GM23338 (cell line): ENCODE results near the gene MEI1. TPM values are rescaled to one million over a fixed set of nuclear protein-coding genes. Genes with fewer than 3 reads are reported as not detected.

Experiments used
- ATAC-seq: fragments of 200-7000 bp; cut with Tn5 transposase; 3 replicates; pipeline ENCODE4 v1.9.1; 2020
- DNase-seq: peaks from one replicate; pipeline ENCODE4 v3.0.0-alpha.2; 2015; ENCODE audit warnings: low spot score
- H2AFZ ChIP-seq: fragments of 200-600 bp; sonication (generic); 2 replicates; pipeline ENCODE4 v1.8.0; 2016; ENCODE audit warnings: antibody characterized with exemption, mild to moderate bottlenecking, moderate library complexity
- H3F3A ChIP-seq: fragments of 200-600 bp; sonication (generic); replicated peaks from 2 replicates; pipeline ENCODE4 v1.8.0; 2017; ENCODE audit warnings: antibody characterized with exemption, mixed run types, low read depth
- H3K27ac ChIP-seq: fragments of 200-600 bp; sonication (generic); 2 replicates; pipeline ENCODE4 v1.6.1; 2016; ENCODE audit warnings: low read depth
- H3K27me3 ChIP-seq: fragments of 200-600 bp; sonication (generic); 2 replicates; pipeline ENCODE4 v1.8.0; 2016; ENCODE audit warnings: mild to moderate bottlenecking, mixed run types, moderate library complexity; ENCODE audit not compliant: insufficient read depth
- H3K36me3 ChIP-seq: fragments of 200-600 bp; sonication (generic); 2 replicates; pipeline ENCODE4 v1.8.0; 2016; ENCODE audit warnings: mild to moderate bottlenecking; ENCODE audit not compliant: insufficient read depth
- H3K4me1 ChIP-seq: fragments of 200-600 bp; sonication (generic); 2 replicates; pipeline ENCODE4 v1.8.0; 2016; ENCODE audit warnings: mild to moderate bottlenecking, moderate library complexity; ENCODE audit not compliant: insufficient read depth
- H3K4me2 ChIP-seq: fragments of 200-600 bp; sonication (generic); 2 replicates; pipeline ENCODE4 v1.7.1; 2017; ENCODE audit warnings: mixed run types
- H3K4me3 ChIP-seq: fragments of 200-600 bp; sonication (generic); 2 replicates; pipeline ENCODE4 v1.6.1; 2016; ENCODE audit warnings: mixed run types
- H3K79me2 ChIP-seq: fragments of 200-600 bp; sonication (generic); replicated peaks from 2 replicates; pipeline ENCODE4 v1.8.0; 2017; ENCODE audit warnings: mild to moderate bottlenecking; ENCODE audit not compliant: insufficient read depth
- H3K9me2 ChIP-seq: fragments of 200-600 bp; sonication (generic); 2 replicates; pipeline ENCODE4 v1.8.0; 2017; ENCODE audit not compliant: insufficient read depth
- H4K20me1 ChIP-seq: fragments of 200-600 bp; sonication (generic); replicated peaks from 2 replicates; pipeline ENCODE4 v1.8.0; 2017; ENCODE audit warnings: mild to moderate bottlenecking; ENCODE audit not compliant: insufficient read depth
- H3K27ac Mint-ChIP-seq: 2 replicates; pipeline ENCODE4 v1.8.0; 2020; ENCODE audit warnings: inconsistent platforms, mild to moderate bottlenecking, moderate library complexity, mixed read lengths
- H3K27me3 Mint-ChIP-seq: 3 replicates; pipeline ENCODE4 v1.8.0; 2022; ENCODE audit warnings: low read depth, mild to moderate bottlenecking, moderate library complexity, mixed read lengths, inconsistent platforms; ENCODE audit not compliant: insufficient read depth, poor library complexity
- H3K36me3 Mint-ChIP-seq: 3 replicates; pipeline ENCODE4 v1.8.0; 2021; ENCODE audit warnings: low read depth, mild to moderate bottlenecking, inconsistent platforms, moderate library complexity, mixed read lengths
- H3K4me1 Mint-ChIP-seq: 3 replicates; pipeline ENCODE4 v1.8.0; 2020; ENCODE audit warnings: mild to moderate bottlenecking, inconsistent platforms, mixed read lengths
- H3K4me3 Mint-ChIP-seq: 3 replicates; pipeline ENCODE4 v1.8.0; 2021; ENCODE audit warnings: moderate library complexity, mild to moderate bottlenecking, inconsistent platforms, mixed read lengths
- H3K9me3 Mint-ChIP-seq: 3 replicates; pipeline ENCODE4 v1.8.0; 2020; ENCODE audit warnings: moderate library complexity, mild to moderate bottlenecking, inconsistent platforms, mixed read lengths
- CREB1 ChIP-seq: fragments of 250-450 bp; sonication (Bioruptor Pico); IDR thresholded peaks from 2 replicates; pipeline ENCODE4 v1.5.0; 2020; ENCODE audit warnings: low read depth, mild to moderate bottlenecking, moderate library complexity
- EZH2 ChIP-seq: fragments of 200-600 bp; sonication (generic); IDR thresholded peaks from one replicate; pipeline ENCODE4 v1.8.0; 2017; ENCODE audit warnings: antibody characterized with exemption, mild to moderate bottlenecking, low read depth; ENCODE audit not compliant: unreplicated experiment
- EZH2phosphoT487 ChIP-seq: fragments of 200-600 bp; sonication (generic); IDR thresholded peaks from one replicate; pipeline ENCODE4 v1.8.1; 2018; ENCODE audit warnings: antibody characterized with exemption; ENCODE audit not compliant: unreplicated experiment
- JUNB ChIP-seq: IDR thresholded peaks from one replicate; pipeline ENCODE4 v1.6.1; 2016; ENCODE audit warnings: antibody characterized with exemption; ENCODE audit not compliant: unreplicated experiment
- NANOG ChIP-seq: IDR thresholded peaks from 2 replicates; pipeline ENCODE4 v1.6.1; 2016; ENCODE audit warnings: antibody characterized with exemption, borderline replicate concordance
- POLR2AphosphoS5 ChIP-seq: IDR thresholded peaks from 2 replicates; pipeline ENCODE4 v1.6.1; 2016; ENCODE audit warnings: antibody characterized with exemption, low read depth
- STAT1 ChIP-seq: IDR thresholded peaks from one replicate; pipeline ENCODE4 v1.6.1; 2016; ENCODE audit warnings: antibody characterized with exemption; ENCODE audit not compliant: unreplicated experiment
- ZNF114 ChIP-seq: fragments of 250-450 bp; sonication (Bioruptor Pico); IDR thresholded peaks from 2 replicates; pipeline ENCODE4 v1.5.0; 2020; ENCODE audit warnings: mild to moderate bottlenecking, moderate library complexity
- ZNF331 ChIP-seq: fragments of 250-450 bp; sonication (Bioruptor Pico); IDR thresholded peaks from 2 replicates; pipeline ENCODE4 v1.5.0; 2020; ENCODE audit warnings: low read depth, mild to moderate bottlenecking, moderate library complexity
- polyA plus RNA-seq: library from polyadenylated mRNA; unstranded; fragments of >200 nt; fragmentation: Nextera tagmentation; extraction: Ambion mirVana; gene quantifications from 2 replicates; pipeline ENCODE4 v1.2.1, GENCODE V29; 2016
- total RNA-seq: library from RNA; depleted of rRNA; stranded (reverse); fragments of >200 nt; shearing (Covaris generic); gene quantifications from 2 replicates; pipeline ENCODE4 v1.2.3, GENCODE V29; 2014
- TF ChIP-seq, protein P1 (sequence below): fragments of 250-450 bp; sonication (Bioruptor Pico); IDR thresholded peaks from 2 replicates; pipeline ENCODE4 v1.5.0; 2020; ENCODE audit warnings: mild to moderate bottlenecking, moderate library complexity
- TF ChIP-seq, protein P2 (sequence below): IDR thresholded peaks from 2 replicates; pipeline ENCODE4 v1.6.1; 2016; ENCODE audit warnings: antibody characterized with exemption
- TF ChIP-seq, protein P3 (sequence below), 2 experiments: fragments of 200-600 bp in 1 of 2; sonication (generic) in 1 of 2; conservative IDR thresholded peaks; 2 replicates each; pipeline versions ENCODE4 v1.5.1 to v1.6.1; 2016 to 2017; ENCODE audit warnings: antibody characterized with exemption in 2 of 2, low read depth in 2 of 2, mild to moderate bottlenecking in 2 of 2, moderate library complexity in 1 of 2
- TF ChIP-seq, protein P4 (sequence below): IDR thresholded peaks from one replicate; pipeline ENCODE4 v1.6.1; 2018; ENCODE audit warnings: antibody characterized with exemption; ENCODE audit not compliant: unreplicated experiment

The MEI1 gene
- total and polyA plus RNA-seq, 2 experiments from 2014 or later: 0.28 to 0.87 TPM

DNA sequence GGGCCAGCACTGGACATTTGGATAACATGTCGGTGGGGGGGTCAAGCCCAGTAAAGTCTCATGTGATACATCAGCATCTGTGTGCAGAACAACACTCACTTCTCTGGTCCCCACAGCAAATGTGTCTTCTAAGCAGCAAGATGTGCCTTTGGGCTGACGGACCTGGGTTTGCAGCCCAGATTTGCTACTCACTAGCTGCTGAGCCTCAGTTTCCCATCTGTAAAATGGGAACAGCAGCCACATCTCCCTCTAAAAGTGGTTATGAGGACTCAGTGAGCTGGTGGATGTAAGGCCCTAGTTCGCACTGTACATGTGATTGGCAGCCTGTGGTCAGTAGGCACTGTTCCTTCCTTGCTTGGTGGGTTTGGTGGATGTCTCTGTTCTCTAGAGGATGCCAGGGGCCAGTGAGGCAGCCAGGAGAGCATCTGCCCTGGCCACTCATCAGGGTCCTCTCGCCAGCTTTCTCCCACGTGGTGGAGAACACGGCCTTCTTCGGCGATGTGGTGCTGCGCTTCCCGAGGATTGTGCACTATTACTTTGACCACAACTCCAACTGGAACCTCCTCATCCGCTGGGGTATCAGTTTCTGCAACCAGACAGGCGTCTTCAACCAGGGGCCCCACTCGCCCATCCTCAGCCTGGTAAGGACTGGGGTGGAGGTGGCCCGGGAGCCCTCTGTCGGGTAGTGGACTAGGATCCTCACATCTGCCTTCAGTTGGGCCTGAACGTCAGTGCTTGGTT is 113.7 kb downstream of the MEI1 start:
- TF ChIP-seq, protein P1, sequence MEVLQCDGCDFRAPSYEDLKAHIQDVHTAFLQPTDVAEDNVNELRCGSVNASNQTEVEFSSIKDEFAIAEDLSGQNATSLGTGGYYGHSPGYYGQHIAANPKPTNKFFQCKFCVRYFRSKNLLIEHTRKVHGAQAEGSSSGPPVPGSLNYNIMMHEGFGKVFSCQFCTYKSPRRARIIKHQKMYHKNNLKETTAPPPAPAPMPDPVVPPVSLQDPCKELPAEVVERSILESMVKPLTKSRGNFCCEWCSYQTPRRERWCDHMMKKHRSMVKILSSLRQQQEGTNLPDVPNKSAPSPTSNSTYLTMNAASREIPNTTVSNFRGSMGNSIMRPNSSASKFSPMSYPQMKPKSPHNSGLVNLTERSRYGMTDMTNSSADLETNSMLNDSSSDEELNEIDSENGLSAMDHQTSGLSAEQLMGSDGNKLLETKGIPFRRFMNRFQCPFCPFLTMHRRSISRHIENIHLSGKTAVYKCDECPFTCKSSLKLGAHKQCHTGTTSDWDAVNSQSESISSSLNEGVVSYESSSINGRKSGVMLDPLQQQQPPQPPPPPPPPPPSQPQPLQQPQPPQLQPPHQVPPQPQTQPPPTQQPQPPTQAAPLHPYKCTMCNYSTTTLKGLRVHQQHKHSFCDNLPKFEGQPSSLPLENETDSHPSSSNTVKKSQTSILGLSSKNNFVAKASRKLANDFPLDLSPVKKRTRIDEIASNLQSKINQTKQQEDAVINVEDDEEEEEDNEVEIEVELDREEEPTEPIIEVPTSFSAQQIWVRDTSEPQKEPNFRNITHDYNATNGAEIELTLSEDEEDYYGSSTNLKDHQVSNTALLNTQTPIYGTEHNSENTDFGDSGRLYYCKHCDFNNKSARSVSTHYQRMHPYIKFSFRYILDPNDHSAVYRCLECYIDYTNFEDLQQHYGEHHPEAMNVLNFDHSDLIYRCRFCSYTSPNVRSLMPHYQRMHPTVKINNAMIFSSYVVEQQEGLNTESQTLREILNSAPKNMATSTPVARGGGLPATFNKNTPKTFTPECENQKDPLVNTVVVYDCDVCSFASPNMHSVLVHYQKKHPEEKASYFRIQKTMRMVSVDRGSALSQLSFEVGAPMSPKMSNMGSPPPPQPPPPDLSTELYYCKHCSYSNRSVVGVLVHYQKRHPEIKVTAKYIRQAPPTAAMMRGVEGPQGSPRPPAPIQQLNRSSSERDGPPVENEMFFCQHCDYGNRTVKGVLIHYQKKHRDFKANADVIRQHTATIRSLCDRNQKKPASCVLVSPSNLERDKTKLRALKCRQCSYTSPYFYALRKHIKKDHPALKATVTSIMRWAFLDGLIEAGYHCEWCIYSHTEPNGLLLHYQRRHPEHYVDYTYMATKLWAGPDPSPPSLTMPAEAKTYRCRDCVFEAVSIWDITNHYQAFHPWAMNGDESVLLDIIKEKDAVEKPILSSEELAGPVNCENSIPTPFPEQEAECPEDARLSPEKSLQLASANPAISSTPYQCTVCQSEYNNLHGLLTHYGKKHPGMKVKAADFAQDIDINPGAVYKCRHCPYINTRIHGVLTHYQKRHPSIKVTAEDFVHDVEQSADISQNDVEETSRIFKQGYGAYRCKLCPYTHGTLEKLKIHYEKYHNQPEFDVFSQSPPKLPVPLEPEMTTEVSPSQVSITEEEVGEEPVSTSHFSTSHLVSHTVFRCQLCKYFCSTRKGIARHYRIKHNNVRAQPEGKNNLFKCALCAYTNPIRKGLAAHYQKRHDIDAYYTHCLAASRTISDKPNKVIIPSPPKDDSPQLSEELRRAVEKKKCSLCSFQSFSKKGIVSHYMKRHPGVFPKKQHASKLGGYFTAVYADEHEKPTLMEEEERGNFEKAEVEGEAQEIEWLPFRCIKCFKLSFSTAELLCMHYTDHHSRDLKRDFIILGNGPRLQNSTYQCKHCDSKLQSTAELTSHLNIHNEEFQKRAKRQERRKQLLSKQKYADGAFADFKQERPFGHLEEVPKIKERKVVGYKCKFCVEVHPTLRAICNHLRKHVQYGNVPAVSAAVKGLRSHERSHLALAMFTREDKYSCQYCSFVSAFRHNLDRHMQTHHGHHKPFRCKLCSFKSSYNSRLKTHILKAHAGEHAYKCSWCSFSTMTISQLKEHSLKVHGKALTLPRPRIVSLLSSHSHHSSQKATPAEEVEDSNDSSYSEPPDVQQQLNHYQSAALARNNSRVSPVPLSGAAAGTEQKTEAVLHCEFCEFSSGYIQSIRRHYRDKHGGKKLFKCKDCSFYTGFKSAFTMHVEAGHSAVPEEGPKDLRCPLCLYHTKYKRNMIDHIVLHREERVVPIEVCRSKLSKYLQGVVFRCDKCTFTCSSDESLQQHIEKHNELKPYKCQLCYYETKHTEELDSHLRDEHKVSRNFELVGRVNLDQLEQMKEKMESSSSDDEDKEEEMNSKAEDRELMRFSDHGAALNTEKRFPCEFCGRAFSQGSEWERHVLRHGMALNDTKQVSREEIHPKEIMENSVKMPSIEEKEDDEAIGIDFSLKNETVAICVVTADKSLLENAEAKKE: no peak
- TF ChIP-seq NANOG (no peak), EZH2 (no peak), CREB1 (CRISPR knock-in tag) (no peak), POLR2AphosphoS5 (no peak), ZNF114 (no peak), ZNF331 (CRISPR knock-in tag) (no peak), JUNB (no peak), EZH2phosphoT487 (no peak), STAT1 (no peak)
- TF ChIP-seq, protein P2, sequence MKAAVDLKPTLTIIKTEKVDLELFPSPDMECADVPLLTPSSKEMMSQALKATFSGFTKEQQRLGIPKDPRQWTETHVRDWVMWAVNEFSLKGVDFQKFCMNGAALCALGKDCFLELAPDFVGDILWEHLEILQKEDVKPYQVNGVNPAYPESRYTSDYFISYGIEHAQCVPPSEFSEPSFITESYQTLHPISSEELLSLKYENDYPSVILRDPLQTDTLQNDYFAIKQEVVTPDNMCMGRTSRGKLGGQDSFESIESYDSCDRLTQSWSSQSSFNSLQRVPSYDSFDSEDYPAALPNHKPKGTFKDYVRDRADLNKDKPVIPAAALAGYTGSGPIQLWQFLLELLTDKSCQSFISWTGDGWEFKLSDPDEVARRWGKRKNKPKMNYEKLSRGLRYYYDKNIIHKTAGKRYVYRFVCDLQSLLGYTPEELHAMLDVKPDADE: no peak
- TF ChIP-seq, protein P3, sequence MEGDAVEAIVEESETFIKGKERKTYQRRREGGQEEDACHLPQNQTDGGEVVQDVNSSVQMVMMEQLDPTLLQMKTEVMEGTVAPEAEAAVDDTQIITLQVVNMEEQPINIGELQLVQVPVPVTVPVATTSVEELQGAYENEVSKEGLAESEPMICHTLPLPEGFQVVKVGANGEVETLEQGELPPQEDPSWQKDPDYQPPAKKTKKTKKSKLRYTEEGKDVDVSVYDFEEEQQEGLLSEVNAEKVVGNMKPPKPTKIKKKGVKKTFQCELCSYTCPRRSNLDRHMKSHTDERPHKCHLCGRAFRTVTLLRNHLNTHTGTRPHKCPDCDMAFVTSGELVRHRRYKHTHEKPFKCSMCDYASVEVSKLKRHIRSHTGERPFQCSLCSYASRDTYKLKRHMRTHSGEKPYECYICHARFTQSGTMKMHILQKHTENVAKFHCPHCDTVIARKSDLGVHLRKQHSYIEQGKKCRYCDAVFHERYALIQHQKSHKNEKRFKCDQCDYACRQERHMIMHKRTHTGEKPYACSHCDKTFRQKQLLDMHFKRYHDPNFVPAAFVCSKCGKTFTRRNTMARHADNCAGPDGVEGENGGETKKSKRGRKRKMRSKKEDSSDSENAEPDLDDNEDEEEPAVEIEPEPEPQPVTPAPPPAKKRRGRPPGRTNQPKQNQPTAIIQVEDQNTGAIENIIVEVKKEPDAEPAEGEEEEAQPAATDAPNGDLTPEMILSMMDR (conservative IDR thresholded peaks at IDR 0.05; ENCODE audit: low read depth in 2 of 2): no peak
- TF ChIP-seq, protein P4, sequence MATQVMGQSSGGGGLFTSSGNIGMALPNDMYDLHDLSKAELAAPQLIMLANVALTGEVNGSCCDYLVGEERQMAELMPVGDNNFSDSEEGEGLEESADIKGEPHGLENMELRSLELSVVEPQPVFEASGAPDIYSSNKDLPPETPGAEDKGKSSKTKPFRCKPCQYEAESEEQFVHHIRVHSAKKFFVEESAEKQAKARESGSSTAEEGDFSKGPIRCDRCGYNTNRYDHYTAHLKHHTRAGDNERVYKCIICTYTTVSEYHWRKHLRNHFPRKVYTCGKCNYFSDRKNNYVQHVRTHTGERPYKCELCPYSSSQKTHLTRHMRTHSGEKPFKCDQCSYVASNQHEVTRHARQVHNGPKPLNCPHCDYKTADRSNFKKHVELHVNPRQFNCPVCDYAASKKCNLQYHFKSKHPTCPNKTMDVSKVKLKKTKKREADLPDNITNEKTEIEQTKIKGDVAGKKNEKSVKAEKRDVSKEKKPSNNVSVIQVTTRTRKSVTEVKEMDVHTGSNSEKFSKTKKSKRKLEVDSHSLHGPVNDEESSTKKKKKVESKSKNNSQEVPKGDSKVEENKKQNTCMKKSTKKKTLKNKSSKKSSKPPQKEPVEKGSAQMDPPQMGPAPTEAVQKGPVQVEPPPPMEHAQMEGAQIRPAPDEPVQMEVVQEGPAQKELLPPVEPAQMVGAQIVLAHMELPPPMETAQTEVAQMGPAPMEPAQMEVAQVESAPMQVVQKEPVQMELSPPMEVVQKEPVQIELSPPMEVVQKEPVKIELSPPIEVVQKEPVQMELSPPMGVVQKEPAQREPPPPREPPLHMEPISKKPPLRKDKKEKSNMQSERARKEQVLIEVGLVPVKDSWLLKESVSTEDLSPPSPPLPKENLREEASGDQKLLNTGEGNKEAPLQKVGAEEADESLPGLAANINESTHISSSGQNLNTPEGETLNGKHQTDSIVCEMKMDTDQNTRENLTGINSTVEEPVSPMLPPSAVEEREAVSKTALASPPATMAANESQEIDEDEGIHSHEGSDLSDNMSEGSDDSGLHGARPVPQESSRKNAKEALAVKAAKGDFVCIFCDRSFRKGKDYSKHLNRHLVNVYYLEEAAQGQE: no peak
- Histone ChIP-seq H2AFZ (no peak overlapping the region), H3K27ac (no peak overlapping the region), H3K4me1 (no peaks in the 10 kb centered on the region), H3K79me2 (peaks cover 9% of the 10 kb centered on the region; the same call in 1 of the 2 replicates), H3K27me3 (no peaks in the 10 kb centered on the region), H3K4me3 (no peak overlapping the region), H3F3A (no peaks in the 10 kb centered on the region), H3K9me2 (no peaks in the 10 kb centered on the region), H3K36me3 (no peaks in the 10 kb centered on the region), H4K20me1 (no peaks in the 10 kb centered on the region; the same call in none of the 2 replicates), H3K4me2 (no peak overlapping the region)
- Mint-ChIP-seq H3K9me3 (no peaks in the 10 kb centered on the region), H3K4me3 (no peak overlapping the region), H3K36me3 (peaks cover 22% of the 10 kb centered on the region), H3K4me1 (no peaks in the 10 kb centered on the region), H3K27me3 (no peaks in the 10 kb centered on the region), H3K27ac (no peak overlapping the region)
- ATAC-seq (no peak), DNase-seq (no peak)
